B cell (primary cell): ENCODE measurements around the gene ANKMY2. TPM values are rescaled to one million over a fixed set of nuclear protein-coding genes. Genes with fewer than 3 reads are reported as not detected.

ENCODE experiments used
- ATAC-seq: fragments of 200-7000 bp; cut with Tn5 transposase; one replicate; pipeline ENCODE4 v1.10.0; 2021; ENCODE audit warnings: low read depth, mild to moderate bottlenecking, moderate number of reproducible peaks, moderate library complexity
- CTCF ChIA-PET: fragments of 350-600 bp; sonication (Branson Sonifier 250); formaldehyde crosslinking; loops from one replicate; lab custom pipeline; 2021; ENCODE audit warnings: antibody characterized with exemption, inconsistent platforms; lab: Charles Lee
- POLR2A ChIA-PET: fragments of 350-600 bp; sonication (Branson Sonifier 250); formaldehyde crosslinking; loops from one replicate; lab custom pipeline; 2021; ENCODE audit warnings: antibody characterized with exemption; lab: Charles Lee
- DNase-seq: peaks from one replicate; pipeline ENCODE4 v3.0.0; 2013
- H2AFZ ChIP-seq: 2 replicates; pipeline ENCODE4 v1.6.1; 2012; ENCODE audit warnings: mild to moderate bottlenecking, low read depth, low read length; ENCODE audit not compliant: insufficient read depth, poor library complexity, severe bottlenecking
- H3K27ac ChIP-seq, 2 donors: 1 replicate in 1 of 2; 2 replicates in 1 of 2; pipeline ENCODE4 v1.5.1; 2012 to 2013; ENCODE audit warnings: low read length in 2 of 2, mild to moderate bottlenecking in 2 of 2, moderate library complexity in 1 of 2
- H3K27me3 ChIP-seq, 4 experiments: fragments of 200-600 bp in 1 of 4; sonication (generic) in 1 of 4; replicated peaks in 1 of 4; 1 replicate in 2 of 4; 2 replicates in 2 of 4; pipeline versions ENCODE4 v1.6.1 to v1.7.0; 2013 to 2016; ENCODE audit warnings: low read length in 3 of 4, mild to moderate bottlenecking in 2 of 4, mixed read lengths in 1 of 4, moderate library complexity in 1 of 4; ENCODE audit not compliant: insufficient read depth in 4 of 4, control insufficient read depth in 3 of 4; ENCODE audit errors: control extremely low read depth in 1 of 4
- H3K36me3 ChIP-seq, 2 experiments: replicated peaks in 1 of 2; 1 replicate in 1 of 2; 2 replicates in 1 of 2; pipeline versions ENCODE4 v1.6.1 to v1.7.1; 2013; ENCODE audit warnings: low read length in 1 of 2; ENCODE audit not compliant: insufficient read depth in 2 of 2, control insufficient read depth in 1 of 2; ENCODE audit errors: control extremely low read depth in 1 of 2, extremely low read depth in 1 of 2
- H3K4me1 ChIP-seq, 2 donors: fragments of 200-600 bp in 1 of 2; sonication (generic) in 1 of 2; 1 replicate in 1 of 2; 2 replicates in 1 of 2; pipeline versions ENCODE4 v1.5.1 to v1.6.1; 2013 to 2017; ENCODE audit warnings: low read length in 2 of 2; ENCODE audit not compliant: control insufficient read depth in 2 of 2, insufficient read depth in 2 of 2
- H3K4me2 ChIP-seq: replicated peaks from 2 replicates; pipeline ENCODE3; 2012; ENCODE audit warnings: mild to moderate bottlenecking, low read depth, low read length; ENCODE audit not compliant: poor library complexity, severe bottlenecking
- H3K4me3 ChIP-seq, 5 experiments: fragments of 200-600 bp in 1 of 5; sonication (generic) in 1 of 5; 1 replicate in 3 of 5; 2 replicates in 2 of 5; pipeline versions ENCODE4 v1.5.1 to v1.7.0; 2011 to 2016; ENCODE audit warnings: low read length in 4 of 5, mild to moderate bottlenecking in 4 of 5, low read depth in 2 of 5, control low read depth in 1 of 5, moderate library complexity in 1 of 5; ENCODE audit not compliant: insufficient read depth in 1 of 5; ENCODE audit errors: control extremely low read depth in 1 of 5, extremely low read depth in 1 of 5
- H3K79me2 ChIP-seq: fragments of 200-600 bp; sonication (generic); one replicate; pipeline ENCODE4 v1.6.0; 2016; ENCODE audit warnings: low read length; ENCODE audit not compliant: control insufficient read depth, insufficient read depth
- H3K9ac ChIP-seq: fragments of 200-600 bp; sonication (generic); 2 replicates; pipeline ENCODE4 v1.6.1; 2017; ENCODE audit warnings: mild to moderate bottlenecking, low read length, moderate library complexity
- H3K9me3 ChIP-seq, 3 donors: one replicate each; pipeline versions ENCODE4 v1.6.1 to v1.7.1; 2013; ENCODE audit warnings: low read length in 2 of 3; ENCODE audit not compliant: control insufficient read depth in 2 of 3, insufficient read depth in 1 of 3; ENCODE audit errors: control extremely low read depth in 1 of 3
- H4K20me1 ChIP-seq: 2 replicates; pipeline ENCODE4 v1.6.0; 2012; ENCODE audit warnings: mild to moderate bottlenecking, low read length; ENCODE audit not compliant: insufficient read depth, control insufficient read depth, poor library complexity, severe bottlenecking
- H3K27ac Mint-ChIP-seq: one replicate; pipeline ENCODE4 v1.8.0; 2021; ENCODE audit warnings: mixed read lengths
- H3K27me3 Mint-ChIP-seq: one replicate; pipeline ENCODE4 v1.8.0; 2021; ENCODE audit warnings: mixed read lengths
- H3K4me1 Mint-ChIP-seq: one replicate; pipeline ENCODE4 v1.8.0; 2021; ENCODE audit warnings: mixed read lengths
- H3K4me3 Mint-ChIP-seq: one replicate; pipeline ENCODE4 v1.8.0; 2021; ENCODE audit warnings: mixed read lengths
- H3K9me3 Mint-ChIP-seq: one replicate; pipeline ENCODE4 v1.8.0; 2022; ENCODE audit warnings: mixed read lengths; ENCODE audit not compliant: insufficient read depth
- EZH2 ChIP-seq: IDR thresholded peaks from 2 replicates; pipeline ENCODE4 v1.6.1; 2012; ENCODE audit warnings: borderline replicate concordance, low read depth, mild to moderate bottlenecking, moderate library complexity, low read length; ENCODE audit not compliant: insufficient read depth, poor library complexity, severe bottlenecking
- WGBS: methylation state at CpG from one replicate; pipeline ENCODE4 v1.1.5; 2013; ENCODE audit warnings: missing lambda C conversion rate; ENCODE audit not compliant: insufficient coverage; 5-methylcytosine and 5-hydroxymethylcytosine counted together
- intact Hi-C: fragments of 100-400 bp; cut with micrococcal nuclease; formaldehyde crosslinking; loops from one replicate; pipeline ENCODE4 v1.10.0; 2022
- polyA plus RNA-seq: library from polyadenylated mRNA; depleted of rRNA; stranded (reverse); fragments of >200 nt; gene quantifications from 2 replicates; pipeline ENCODE4 v1.2.3, GENCODE V29; 2012
- total RNA-seq, 2 donors: library from RNA; stranded (reverse); fragments of 120-200 nt in 1 of 2; gene quantifications; 1 replicate in 1 of 2; 2 replicates in 1 of 2; pipeline versions ENCODE4 v1.2.3 to v1.2.4, GENCODE V29; 2013 to 2022
- TF ChIP-seq, protein P1 (sequence below): fragments of 200-600 bp; IDR thresholded peaks from one replicate; pipeline ENCODE4 v1.8.0; 2022; ENCODE audit warnings: antibody characterized with exemption, mild to moderate bottlenecking

Gene ANKMY2
- total and polyA plus RNA-seq, 2 donors (not counting 1 experiment from before 2014, with no cell fraction given) = 7.6 to 17.8 TPM

DNA sequence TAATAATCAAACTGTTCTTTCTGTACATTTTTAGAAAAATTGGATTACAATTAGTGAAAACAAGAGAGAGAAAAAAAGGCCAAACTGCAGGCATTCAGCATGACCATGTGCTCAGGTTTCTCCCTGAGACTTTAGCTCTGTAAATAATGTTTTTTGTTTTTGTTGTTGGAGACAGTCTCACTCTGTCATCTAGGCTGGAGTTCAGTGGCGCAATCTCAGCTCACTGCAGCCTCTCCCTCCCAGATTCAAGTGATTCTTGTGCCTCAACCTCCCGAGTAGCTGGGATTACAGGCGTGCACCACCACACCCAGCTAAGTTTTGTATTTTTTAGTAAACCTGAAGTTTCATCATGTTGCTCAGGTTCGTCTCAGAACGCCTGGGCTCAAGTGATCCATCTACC, 23.4 kb upstream of the ANKMY2 start:
- Mint-ChIP-seq H3K27ac (no peak overlapping the region), H3K9me3 (no peaks in the 10 kb centered on the region), H3K27me3 (no peaks in the 10 kb centered on the region), H3K4me1 (peaks cover 2% of the 10 kb centered on the region), H3K4me3 (no peak overlapping the region)
- no peak overlapping the region for H3K9ac ChIP-seq
- H3K4me3 ChIP-seq = no peak overlapping the region
- no peak overlapping the region for H3K4me2 ChIP-seq
- ATAC-seq (no peak), DNase-seq (no peak)
- H4K20me1 ChIP-seq = peaks cover 19% of the 10 kb centered on the region
- H3K27me3 ChIP-seq = no peaks in the 10 kb centered on the region
- H3K4me1 ChIP-seq = no peaks in the 10 kb centered on the region
- no peak overlapping the region for H2AFZ ChIP-seq
- peaks cover 24% of the 10 kb centered on the region for H3K79me2 ChIP-seq
- intact Hi-C loops = no loop called here
- CTCF ChIA-PET = no interaction called here
- no CpG with 5 or more reads among the region's 5 CpGs for WGBS
- H3K9me3 ChIP-seq = no peaks in the 10 kb centered on the region
- TF ChIP-seq, protein P1, sequence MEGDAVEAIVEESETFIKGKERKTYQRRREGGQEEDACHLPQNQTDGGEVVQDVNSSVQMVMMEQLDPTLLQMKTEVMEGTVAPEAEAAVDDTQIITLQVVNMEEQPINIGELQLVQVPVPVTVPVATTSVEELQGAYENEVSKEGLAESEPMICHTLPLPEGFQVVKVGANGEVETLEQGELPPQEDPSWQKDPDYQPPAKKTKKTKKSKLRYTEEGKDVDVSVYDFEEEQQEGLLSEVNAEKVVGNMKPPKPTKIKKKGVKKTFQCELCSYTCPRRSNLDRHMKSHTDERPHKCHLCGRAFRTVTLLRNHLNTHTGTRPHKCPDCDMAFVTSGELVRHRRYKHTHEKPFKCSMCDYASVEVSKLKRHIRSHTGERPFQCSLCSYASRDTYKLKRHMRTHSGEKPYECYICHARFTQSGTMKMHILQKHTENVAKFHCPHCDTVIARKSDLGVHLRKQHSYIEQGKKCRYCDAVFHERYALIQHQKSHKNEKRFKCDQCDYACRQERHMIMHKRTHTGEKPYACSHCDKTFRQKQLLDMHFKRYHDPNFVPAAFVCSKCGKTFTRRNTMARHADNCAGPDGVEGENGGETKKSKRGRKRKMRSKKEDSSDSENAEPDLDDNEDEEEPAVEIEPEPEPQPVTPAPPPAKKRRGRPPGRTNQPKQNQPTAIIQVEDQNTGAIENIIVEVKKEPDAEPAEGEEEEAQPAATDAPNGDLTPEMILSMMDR = no peak
- TF ChIP-seq EZH2 = no peak
- no peak overlapping the region for H3K27ac ChIP-seq
- POLR2A ChIA-PET = no interaction called here
- H3K36me3 ChIP-seq = peaks cover 7 to 18% of the 10 kb centered on the region in 2 experiments

DNA sequence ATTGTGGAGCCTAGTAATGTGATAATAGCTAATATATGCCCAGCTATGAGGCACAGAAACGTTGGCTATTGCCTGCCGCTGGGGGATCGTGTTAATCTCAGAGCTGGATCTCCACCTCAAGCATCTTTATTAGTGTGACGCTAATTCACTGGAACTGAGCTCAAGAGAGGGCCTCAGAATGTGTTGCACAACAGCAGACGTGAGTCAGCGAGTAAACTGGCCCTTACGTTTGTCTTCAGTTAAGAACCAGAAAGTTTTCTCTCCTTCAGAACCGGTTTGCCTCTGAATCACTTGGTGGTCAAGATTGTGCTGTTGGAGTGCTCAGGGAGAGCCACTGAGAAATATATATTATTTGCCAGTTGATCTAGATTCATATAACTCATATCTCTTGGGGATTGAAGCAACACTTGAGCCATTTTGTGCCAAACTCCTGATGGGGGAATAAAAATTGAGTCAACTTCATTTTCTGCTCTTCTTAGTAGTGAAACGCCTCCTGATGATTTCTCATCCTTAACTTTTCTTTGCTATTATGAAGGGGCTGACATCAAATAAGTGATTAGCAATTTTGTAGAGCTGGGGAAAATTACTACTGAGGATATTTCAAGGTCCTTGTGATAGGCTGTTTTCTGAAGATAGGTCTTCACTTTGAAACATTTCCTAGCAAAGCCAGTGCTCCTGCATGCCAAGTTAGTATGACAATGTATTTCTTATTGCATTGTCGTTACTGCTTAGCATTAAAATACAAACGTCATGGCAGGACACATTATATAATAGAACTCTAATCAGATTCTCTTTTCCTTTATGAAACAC, 22.7 kb upstream of the ANKMY2 start:
- DNase-seq = no peak
- no peaks in the 10 kb centered on the region for H3K4me1 ChIP-seq
- TF ChIP-seq, protein P1 = no peak
- no peak for TF ChIP-seq EZH2
- peaks cover 7 to 18% of the 10 kb centered on the region in 2 experiments for H3K36me3 ChIP-seq
- ChIA-PET POLR2A (no interaction called here), CTCF (no interaction called here)
- H3K27me3 ChIP-seq = no peaks in the 10 kb centered on the region
- intact Hi-C loops = no loop called here
- H3K27me3 Mint-ChIP-seq = no peaks in the 10 kb centered on the region
- H3K4me3 ChIP-seq = no peak overlapping the region
- H3K79me2 ChIP-seq = peaks cover 28% of the 10 kb centered on the region
- H3K4me1 Mint-ChIP-seq = peaks cover 2% of the 10 kb centered on the region
- no peak overlapping the region for H3K27ac Mint-ChIP-seq
- no peak overlapping the region for H3K27ac ChIP-seq
- H3K9ac ChIP-seq = no peak overlapping the region
- no peaks in the 10 kb centered on the region for H3K9me3 Mint-ChIP-seq
- peaks cover 19% of the 10 kb centered on the region for H4K20me1 ChIP-seq
- no peak overlapping the region for H2AFZ ChIP-seq
- no peak overlapping the region for H3K4me2 ChIP-seq
- no peaks in the 10 kb centered on the region for H3K9me3 ChIP-seq
- 98% methylated on average over 7 of the region's 11 CpGs for WGBS
- no peak for ATAC-seq
- no peak overlapping the region for H3K4me3 Mint-ChIP-seq
